GM19193 (cell line): ENCODE data around the gene TMEM178B.

Experiments
- POLR2A ChIP-seq: IDR thresholded peaks from 4 replicates; pipeline ENCODE4 v1.6.1; 2011; ENCODE audit not compliant: insufficient read depth, insufficient read length; ENCODE audit errors: extremely low read depth

TMEM178B gene

GRCh38 chr7:141123522-141123921 lies 49.7 kb downstream of the TMEM178B start:
- no peak for TF ChIP-seq POLR2A

GRCh38 chr7:141126107-141126506 lies 52.2 kb downstream of the TMEM178B start:
- no peak for TF ChIP-seq POLR2A

DNA sequence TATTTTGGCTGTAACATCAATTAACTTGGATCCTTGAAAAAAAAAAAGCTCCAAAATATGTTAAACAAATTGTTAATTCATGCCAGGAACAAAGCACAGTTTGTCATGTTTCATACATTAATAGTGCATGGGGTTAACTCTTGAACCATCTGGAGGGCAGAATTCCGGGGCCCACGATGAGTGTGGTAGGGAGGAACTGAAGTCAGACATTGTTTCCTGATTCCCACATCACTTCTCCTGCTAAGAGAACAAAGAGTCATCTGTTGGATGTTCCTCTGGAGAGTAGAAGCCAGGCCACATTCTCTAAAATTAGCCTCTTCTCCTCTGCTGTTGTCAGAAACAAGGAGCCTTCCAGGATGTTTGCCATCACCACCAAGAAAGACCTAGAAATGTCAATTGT lies 54.6 kb downstream of the TMEM178B start:
- TF ChIP-seq POLR2A = no peak

- TF ChIP-seq POLR2A = no peak
Measured at GRCh38 chr7:141128931-141129330, 55.1 kb downstream of the TMEM178B start.

DNA sequence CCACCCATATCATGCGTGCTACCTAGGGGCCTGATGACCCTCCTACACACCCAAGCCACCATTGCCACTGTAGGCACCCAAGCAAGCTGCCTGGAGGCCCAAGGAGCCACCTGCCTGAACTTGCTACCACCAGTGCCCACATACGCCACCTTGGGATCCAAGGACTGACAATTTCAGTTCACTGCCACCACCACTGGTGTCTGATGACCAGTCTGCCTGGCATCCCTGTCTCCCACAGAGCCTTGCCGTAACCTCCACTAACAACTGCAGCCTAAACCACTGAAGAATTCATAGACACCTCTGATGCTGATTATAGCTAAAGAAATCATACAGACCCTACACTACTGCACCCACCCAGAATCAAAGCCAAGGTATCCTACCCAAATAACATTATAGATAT lies 58.8 kb downstream of the TMEM178B start:
- no peak for TF ChIP-seq POLR2A

DNA sequence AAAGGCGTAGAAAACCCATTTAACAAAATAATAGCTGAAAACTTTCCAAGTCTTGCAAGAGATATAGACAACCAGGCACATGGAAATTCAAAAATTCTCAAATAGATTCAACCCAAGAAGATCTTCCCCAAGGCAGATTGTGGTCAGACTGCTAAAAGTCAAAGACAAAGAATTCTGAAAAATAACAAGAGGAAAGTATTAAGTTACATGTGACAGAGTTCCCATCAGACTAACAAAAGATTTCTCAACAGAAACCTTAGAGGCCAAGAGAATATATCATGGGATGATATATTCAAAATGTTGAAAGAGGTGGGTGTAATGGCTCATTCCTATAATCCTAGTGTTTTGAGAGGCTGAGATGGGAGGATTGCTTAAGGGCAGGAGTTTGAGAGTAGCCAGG lies 59.8 kb downstream of the TMEM178B start:
- no peak for TF ChIP-seq POLR2A

GRCh38 chr7:141142058-141142457 lies 68.2 kb downstream of the TMEM178B start:
- no peak for TF ChIP-seq POLR2A

DNA sequence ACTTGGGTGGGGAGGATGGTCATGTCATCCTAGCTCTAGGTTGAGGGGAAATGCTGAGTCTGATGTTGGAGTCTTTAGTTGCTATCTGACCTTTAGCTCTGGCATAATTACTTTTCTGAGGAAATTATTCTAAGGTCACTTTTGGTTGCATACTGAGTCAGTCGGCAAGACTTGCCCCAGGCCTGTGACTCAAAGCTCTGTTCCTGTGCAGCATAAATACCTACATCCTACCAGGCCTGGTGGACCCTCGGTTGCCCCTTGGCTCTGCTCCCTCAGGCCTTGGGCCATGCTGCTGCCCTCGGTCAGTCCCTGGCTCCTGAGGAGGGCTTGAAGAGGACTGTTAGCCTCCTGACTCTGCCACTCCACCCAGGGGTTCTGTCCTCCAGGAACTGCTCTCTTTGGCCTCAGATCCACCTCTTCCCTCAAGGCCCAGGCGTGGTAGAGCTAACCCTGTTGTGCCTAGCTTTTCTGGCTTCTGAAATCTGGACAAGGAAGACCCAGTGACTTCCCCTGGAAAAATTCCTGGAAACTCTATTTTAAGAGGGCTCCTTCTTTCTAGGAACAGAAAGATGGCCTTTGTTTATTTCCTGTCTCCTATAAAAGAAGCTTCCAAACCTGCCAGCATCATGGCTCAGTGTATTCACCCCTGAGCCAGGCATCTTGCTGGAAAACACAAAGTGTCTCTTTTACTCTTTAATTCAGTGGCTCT lies 71.2 kb downstream of the TMEM178B start:
- TF ChIP-seq POLR2A = no peak

- no peak for TF ChIP-seq POLR2A
Measured at GRCh38 chr7:141145630-141145982, 71.7 kb downstream of the TMEM178B start.

DNA sequence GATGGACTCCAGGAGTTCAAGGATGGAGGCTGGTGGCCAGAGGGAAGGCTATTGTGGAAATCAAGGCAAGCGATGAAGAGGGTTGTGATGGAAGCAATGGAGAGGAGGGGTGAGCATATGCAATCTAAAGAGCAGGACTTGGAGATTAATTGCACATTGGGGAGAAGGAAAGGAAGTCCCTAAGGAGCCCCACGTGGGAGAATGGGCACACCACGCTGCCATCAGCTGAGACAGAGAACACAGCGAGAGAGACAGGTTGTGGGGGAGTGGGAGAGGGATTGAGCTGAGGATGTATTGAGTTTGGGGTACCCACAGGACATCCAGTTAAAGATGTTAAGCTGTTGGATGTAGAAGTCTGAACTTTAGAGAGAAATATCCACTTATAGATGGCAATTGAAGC lies 73.6 kb downstream of the TMEM178B start:
- no peak for TF ChIP-seq POLR2A

DNA sequence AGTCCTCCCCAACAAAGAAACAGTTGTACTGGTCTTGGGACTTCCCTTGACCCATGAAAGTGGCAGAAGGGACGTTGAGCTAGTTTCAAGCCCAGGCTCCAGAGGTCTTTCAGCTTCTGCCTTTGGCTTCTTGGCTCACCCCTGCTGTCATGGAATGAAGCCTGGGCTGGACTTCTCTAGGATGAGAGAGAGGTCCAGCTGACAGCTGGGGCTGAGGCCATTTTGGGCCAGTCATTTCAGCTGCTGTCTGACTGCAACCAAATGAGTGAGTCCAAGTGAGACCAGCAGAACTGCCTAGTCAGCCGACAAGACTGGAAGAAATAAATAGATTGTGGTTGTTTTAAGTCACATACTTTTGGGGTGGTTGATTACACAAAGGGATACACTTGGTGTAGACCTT lies 76.6 kb downstream of the TMEM178B start:
- TF ChIP-seq POLR2A = no peak

GRCh38 chr7:141151746-141152145 lies 77.9 kb downstream of the TMEM178B start:
- no peak for TF ChIP-seq POLR2A

DNA sequence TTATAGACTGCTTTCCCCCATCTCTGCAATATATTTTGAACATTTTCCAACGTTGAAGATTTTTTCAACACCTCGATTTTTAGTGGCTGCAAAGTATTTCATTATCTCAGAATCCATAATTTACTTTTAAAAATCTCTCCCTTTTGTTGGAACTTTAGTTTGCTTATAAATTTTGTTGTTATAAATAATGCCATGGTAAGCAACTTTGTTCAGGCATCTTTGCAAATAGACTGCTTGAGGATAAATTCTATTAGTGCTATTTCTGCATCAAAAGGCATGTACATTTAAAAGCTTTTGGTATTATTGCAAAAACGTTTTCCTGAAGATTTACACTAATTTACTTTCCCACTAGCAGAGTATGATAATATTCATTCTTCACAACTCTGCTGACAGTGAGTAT lies 79.4 kb downstream of the TMEM178B start:
- no peak for TF ChIP-seq POLR2A

GRCh38 chr7:141154131-141154732 lies 80.4 kb downstream of the TMEM178B start:
- no peak for TF ChIP-seq POLR2A

DNA sequence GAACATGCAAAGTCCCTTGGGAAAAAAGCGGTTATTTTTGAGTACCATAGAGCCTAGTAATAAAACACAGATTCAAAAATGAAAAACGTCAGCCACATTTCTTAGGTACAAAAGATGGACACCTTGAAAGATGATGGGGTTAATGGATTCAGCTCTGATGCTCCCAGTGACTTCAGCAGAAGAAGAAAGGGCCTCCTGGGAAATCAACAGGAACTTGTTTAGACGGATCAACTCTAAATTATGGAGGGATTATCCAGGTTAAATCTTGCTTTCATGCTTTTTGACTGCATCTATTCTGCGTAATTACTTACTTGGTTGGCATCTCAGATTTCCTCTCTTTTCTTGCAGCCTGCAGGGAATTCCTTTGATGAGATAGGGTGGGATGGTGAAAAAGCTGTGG lies 82.5 kb downstream of the TMEM178B start:
- no peak for TF ChIP-seq POLR2A

- TF ChIP-seq POLR2A = no peak
Measured at GRCh38 chr7:141157138-141157765, 83.4 kb downstream of the TMEM178B start.
